HL-60 (cell line): Measurements from ENCODE around the gene KIF26A.

ENCODE experiments used
- GABPA ChIP-seq: IDR thresholded peaks from 2 replicates; pipeline ENCODE4 v1.6.1; 2012; ENCODE audit warnings: low read depth
- POLR2AphosphoS5 ChIP-seq: IDR thresholded peaks from 2 replicates; pipeline ENCODE4 v1.6.1; 2012; ENCODE audit warnings: low read depth
- REST ChIP-seq: IDR thresholded peaks from 2 replicates; pipeline ENCODE4 v1.6.1; 2012; ENCODE audit warnings: low read depth; ENCODE audit not compliant: insufficient replicate concordance
- TF ChIP-seq, protein P1 (sequence below): IDR thresholded peaks from one replicate; pipeline ENCODE4 v1.5.1; 2011; ENCODE audit warnings: low read length, control low read depth, inconsistent platforms; ENCODE audit not compliant: insufficient read depth

- TF ChIP-seq, protein P1, sequence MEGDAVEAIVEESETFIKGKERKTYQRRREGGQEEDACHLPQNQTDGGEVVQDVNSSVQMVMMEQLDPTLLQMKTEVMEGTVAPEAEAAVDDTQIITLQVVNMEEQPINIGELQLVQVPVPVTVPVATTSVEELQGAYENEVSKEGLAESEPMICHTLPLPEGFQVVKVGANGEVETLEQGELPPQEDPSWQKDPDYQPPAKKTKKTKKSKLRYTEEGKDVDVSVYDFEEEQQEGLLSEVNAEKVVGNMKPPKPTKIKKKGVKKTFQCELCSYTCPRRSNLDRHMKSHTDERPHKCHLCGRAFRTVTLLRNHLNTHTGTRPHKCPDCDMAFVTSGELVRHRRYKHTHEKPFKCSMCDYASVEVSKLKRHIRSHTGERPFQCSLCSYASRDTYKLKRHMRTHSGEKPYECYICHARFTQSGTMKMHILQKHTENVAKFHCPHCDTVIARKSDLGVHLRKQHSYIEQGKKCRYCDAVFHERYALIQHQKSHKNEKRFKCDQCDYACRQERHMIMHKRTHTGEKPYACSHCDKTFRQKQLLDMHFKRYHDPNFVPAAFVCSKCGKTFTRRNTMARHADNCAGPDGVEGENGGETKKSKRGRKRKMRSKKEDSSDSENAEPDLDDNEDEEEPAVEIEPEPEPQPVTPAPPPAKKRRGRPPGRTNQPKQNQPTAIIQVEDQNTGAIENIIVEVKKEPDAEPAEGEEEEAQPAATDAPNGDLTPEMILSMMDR, result no peak
- TF ChIP-seq POLR2AphosphoS5 (no peak), GABPA (no peak), REST (no peak)
These were observed 14.5 kb downstream of the KIF26A start for GRCh38 chr14:104152686-104153393.
